GM18502 (cell line): ENCODE measurements around the gene SEC22C.

Experiments used
- ATAC-seq: cut with Tn5 transposase; IDR thresholded peaks from one replicate; pipeline ENCODE4 v1.9.1; 2021; ENCODE audit warnings: mild to moderate bottlenecking; ENCODE audit not compliant: unreplicated experiment, poor library complexity

The SEC22C gene

GRCh38 chr3:42501321-42501680 is 80.5 kb downstream of the SEC22C start:
- no peak for ATAC-seq

GRCh38 chr3:42500909-42501308 is 80.9 kb downstream of the SEC22C start:
- no peak for ATAC-seq

GRCh38 chr3:42500091-42500490 is 81.7 kb downstream of the SEC22C start:
- no peak for ATAC-seq

- no peak for ATAC-seq
Measured at GRCh38 chr3:42499478-42499871, 82.3 kb downstream of the SEC22C start.

- ATAC-seq: no peak
Measured at GRCh38 chr3:42498791-42499477, 82.8 kb downstream of the SEC22C start.

GRCh38 chr3:42498034-42498433 is 83.7 kb downstream of the SEC22C start:
- no peak for ATAC-seq
